Measurements from ENCODE around the gene ECHDC1.

GRCh38 chr6:127345521-127345920, 2.1 kb upstream of the ECHDC1 start:
- TF ChIP-seq, protein P1, sequence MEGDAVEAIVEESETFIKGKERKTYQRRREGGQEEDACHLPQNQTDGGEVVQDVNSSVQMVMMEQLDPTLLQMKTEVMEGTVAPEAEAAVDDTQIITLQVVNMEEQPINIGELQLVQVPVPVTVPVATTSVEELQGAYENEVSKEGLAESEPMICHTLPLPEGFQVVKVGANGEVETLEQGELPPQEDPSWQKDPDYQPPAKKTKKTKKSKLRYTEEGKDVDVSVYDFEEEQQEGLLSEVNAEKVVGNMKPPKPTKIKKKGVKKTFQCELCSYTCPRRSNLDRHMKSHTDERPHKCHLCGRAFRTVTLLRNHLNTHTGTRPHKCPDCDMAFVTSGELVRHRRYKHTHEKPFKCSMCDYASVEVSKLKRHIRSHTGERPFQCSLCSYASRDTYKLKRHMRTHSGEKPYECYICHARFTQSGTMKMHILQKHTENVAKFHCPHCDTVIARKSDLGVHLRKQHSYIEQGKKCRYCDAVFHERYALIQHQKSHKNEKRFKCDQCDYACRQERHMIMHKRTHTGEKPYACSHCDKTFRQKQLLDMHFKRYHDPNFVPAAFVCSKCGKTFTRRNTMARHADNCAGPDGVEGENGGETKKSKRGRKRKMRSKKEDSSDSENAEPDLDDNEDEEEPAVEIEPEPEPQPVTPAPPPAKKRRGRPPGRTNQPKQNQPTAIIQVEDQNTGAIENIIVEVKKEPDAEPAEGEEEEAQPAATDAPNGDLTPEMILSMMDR (IDR thresholded peaks at IDR 0.05), result no peak
- TF ChIP-seq ZFX (IDR thresholded peaks at IDR 0.05; ENCODE audit: borderline replicate concordance), result no peak

All from 22Rv1 (cell line).